ENCODE measurements around the gene TRPM2.

DNA sequence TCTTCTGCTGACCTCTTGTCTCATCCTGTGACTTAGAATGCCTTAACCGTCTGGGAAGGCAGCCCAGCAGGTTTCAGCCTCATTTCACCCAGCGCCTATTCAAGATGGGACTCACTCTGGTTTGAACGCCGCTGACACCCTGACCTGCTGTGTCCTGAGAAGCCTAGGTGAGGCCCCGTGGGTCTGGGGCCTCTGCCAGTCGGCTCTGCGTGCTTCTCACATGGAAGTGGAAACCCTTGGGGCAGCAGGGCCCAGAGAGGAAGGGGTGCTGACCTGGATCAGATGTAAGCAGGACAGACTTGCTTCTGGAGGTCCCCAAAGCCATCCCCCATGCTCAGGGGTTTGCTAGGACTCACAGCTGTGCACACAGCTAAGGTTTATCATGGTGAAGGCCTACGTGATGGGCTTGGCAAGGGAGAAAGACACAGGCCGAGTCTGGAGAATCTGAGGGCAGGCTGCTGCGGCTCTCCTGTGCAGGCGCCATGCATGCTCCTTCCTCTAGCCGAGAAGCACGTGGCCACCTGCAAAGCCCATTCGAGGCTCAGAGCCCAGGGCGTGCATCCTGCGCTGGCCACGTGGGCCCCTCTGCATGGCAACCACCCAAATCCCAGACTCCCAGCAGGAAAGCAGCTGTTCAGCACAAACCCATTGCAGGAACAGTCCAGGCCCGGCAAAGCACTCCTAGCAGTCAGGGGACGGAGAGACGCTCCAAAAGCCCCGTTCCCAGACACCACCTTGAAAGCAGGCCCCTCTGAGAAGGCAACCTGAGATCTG, 3.8 kb downstream of the TRPM2 start:
- TF ChIP-seq SREBF2 (IDR thresholded peaks at IDR 0.05; ENCODE audit: low read length) (no peak), NFIC (IDR thresholded peaks at IDR 0.05; ENCODE audit: low read depth, low read length) (no peak), ZNF274 (IDR thresholded peaks at IDR 0.05; ENCODE audit: insufficient read depth, insufficient read length) (no peak), EZH2 (IDR thresholded peaks at IDR 0.05; ENCODE audit: borderline replicate concordance, control insufficient read depth, low read depth, low read length) (no peak), BMI1 (IDR thresholded peaks at IDR 0.05; ENCODE audit: borderline replicate concordance) (no peak)
- TF ChIP-seq, protein P1, sequence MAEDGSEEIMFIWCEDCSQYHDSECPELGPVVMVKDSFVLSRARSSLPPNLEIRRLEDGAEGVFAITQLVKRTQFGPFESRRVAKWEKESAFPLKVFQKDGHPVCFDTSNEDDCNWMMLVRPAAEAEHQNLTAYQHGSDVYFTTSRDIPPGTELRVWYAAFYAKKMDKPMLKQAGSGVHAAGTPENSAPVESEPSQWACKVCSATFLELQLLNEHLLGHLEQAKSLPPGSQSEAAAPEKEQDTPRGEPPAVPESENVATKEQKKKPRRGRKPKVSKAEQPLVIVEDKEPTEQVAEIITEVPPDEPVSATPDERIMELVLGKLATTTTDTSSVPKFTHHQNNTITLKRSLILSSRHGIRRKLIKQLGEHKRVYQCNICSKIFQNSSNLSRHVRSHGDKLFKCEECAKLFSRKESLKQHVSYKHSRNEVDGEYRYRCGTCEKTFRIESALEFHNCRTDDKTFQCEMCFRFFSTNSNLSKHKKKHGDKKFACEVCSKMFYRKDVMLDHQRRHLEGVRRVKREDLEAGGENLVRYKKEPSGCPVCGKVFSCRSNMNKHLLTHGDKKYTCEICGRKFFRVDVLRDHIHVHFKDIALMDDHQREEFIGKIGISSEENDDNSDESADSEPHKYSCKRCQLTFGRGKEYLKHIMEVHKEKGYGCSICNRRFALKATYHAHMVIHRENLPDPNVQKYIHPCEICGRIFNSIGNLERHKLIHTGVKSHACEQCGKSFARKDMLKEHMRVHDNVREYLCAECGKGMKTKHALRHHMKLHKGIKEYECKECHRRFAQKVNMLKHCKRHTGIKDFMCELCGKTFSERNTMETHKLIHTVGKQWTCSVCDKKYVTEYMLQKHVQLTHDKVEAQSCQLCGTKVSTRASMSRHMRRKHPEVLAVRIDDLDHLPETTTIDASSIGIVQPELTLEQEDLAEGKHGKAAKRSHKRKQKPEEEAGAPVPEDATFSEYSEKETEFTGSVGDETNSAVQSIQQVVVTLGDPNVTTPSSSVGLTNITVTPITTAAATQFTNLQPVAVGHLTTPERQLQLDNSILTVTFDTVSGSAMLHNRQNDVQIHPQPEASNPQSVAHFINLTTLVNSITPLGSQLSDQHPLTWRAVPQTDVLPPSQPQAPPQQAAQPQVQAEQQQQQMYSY (CRISPR knock-in tag; IDR thresholded peaks at IDR 0.05) = no peak
- TF ChIP-seq, protein P2, sequence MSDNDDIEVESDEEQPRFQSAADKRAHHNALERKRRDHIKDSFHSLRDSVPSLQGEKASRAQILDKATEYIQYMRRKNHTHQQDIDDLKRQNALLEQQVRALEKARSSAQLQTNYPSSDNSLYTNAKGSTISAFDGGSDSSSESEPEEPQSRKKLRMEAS (IDR thresholded peaks at IDR 0.05; ENCODE audit: low read depth, low read length) = no peak
- TF ChIP-seq, protein P3, sequence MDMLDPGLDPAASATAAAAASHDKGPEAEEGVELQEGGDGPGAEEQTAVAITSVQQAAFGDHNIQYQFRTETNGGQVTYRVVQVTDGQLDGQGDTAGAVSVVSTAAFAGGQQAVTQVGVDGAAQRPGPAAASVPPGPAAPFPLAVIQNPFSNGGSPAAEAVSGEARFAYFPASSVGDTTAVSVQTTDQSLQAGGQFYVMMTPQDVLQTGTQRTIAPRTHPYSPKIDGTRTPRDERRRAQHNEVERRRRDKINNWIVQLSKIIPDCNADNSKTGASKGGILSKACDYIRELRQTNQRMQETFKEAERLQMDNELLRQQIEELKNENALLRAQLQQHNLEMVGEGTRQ (IDR thresholded peaks at IDR 0.05; ENCODE audit: borderline replicate concordance, low read depth, low read length) = no peak
- TF ChIP-seq, protein P4, sequence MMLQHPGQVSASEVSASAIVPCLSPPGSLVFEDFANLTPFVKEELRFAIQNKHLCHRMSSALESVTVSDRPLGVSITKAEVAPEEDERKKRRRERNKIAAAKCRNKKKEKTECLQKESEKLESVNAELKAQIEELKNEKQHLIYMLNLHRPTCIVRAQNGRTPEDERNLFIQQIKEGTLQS (IDR thresholded peaks at IDR 0.05; ENCODE audit: borderline replicate concordance, extremely low read depth, low read depth, low read length) = no peak
